HepG2 (cell line): ENCODE measurements around the gene SERTM1. TPM values are rescaled to one million over a fixed set of nuclear protein-coding genes. Genes with fewer than 3 reads are reported as not detected.

Source experiments
- ATAC-seq: fragments of 200-7000 bp; cut with Tn5 transposase; 3 replicates; pipeline ENCODE4 v1.9.1; 2020; ENCODE audit warnings: mild to moderate bottlenecking, moderate library complexity
- BruUV-seq: library from RNA; stranded (reverse); fragments of 400-500 nt; replicated peaks from 2 replicates; lab custom pipeline; 2021; lab: Mats Ljungman, UMichigan
- CTCF ChIA-PET: fragments of 300-600 bp; formaldehyde crosslinking; extraction: SDS; loops from one replicate; lab custom pipeline; 2021; ENCODE audit warnings: low total read pairs, inconsistent platforms, low intra/inter-chr PET ratio; lab: Yijun Ruan, JAX
- POLR2A ChIA-PET: fragments of 350-600 bp; sonication (Branson Sonifier 250); formaldehyde crosslinking; loops from one replicate; lab custom pipeline; 2020; ENCODE audit warnings: antibody characterized with exemption, inconsistent platforms; lab: Yijun Ruan, JAX
- DNase-seq: peaks from one replicate; pipeline ENCODE4 v3.0.0-alpha.2; 2015; ENCODE audit warnings: low spot score
- FAIRE-seq: peaks from 3 replicates; lab custom pipeline; 2011; peaks lifted over from hg19 to GRCh38; lab: Jason Lieb, UNC
- H2AFZ ChIP-seq: one replicate; pipeline ENCODE4 v1.6.1; 2011; ENCODE audit warnings: low read length, inconsistent platforms
- H3K27ac ChIP-seq: fragments of 300-600 bp; 3 replicates; pipeline ENCODE4 v1.8.0; 2011; ENCODE audit warnings: mixed run types, mild to moderate bottlenecking, mixed read lengths, low read length, inconsistent platforms; ENCODE audit not compliant: insufficient read depth; ENCODE audit errors: extremely low read length
- H3K27me3 ChIP-seq, 2 experiments: fragments of 200-600 bp in 1 of 2; 2 replicates in 1 of 2; 3 replicates in 1 of 2; pipeline versions ENCODE4 v1.6.0 to v1.8.0; 2011; ENCODE audit warnings: low read length in 2 of 2, mild to moderate bottlenecking in 2 of 2, moderate library complexity in 2 of 2, inconsistent platforms in 1 of 2; ENCODE audit not compliant: insufficient read depth in 2 of 2, control insufficient read depth in 1 of 2
- H3K36me3 ChIP-seq, 2 experiments: fragments of 200-600 bp in 1 of 2; replicated peaks in 1 of 2; 2 replicates in 1 of 2; 3 replicates in 1 of 2; pipeline versions ENCODE4 v1.5.1 to v1.8.0; 2011; ENCODE audit warnings: low read length in 2 of 2, inconsistent platforms in 1 of 2; ENCODE audit not compliant: insufficient read depth in 2 of 2, control insufficient read depth in 1 of 2
- H3K4me1 ChIP-seq: 2 replicates; pipeline ENCODE4 v1.5.1; 2012; ENCODE audit warnings: low read length, inconsistent platforms; ENCODE audit not compliant: insufficient read depth
- H3K4me2 ChIP-seq: 2 replicates; pipeline ENCODE4 v1.6.0; 2011; ENCODE audit warnings: low read depth, low read length, inconsistent platforms
- H3K4me3 ChIP-seq, 3 experiments: fragments of 200-600 bp in 1 of 3; sonication (generic), shearing (Covaris generic) in 1 of 3; replicated peaks in 1 of 3; 2 replicates each; pipeline ENCODE4 v1.5.1; 2011 to 2016; ENCODE audit warnings: low read length in 3 of 3, inconsistent platforms in 2 of 3, low read depth in 2 of 3, mild to moderate bottlenecking in 2 of 3, control low read depth in 1 of 3, mixed read lengths in 1 of 3; ENCODE audit not compliant: insufficient read depth in 1 of 3
- H3K79me2 ChIP-seq: one replicate; pipeline ENCODE4 v1.6.1; 2011; ENCODE audit warnings: low read length, inconsistent platforms; ENCODE audit not compliant: insufficient read depth
- H3K9ac ChIP-seq: 2 replicates; pipeline ENCODE4 v1.6.0; 2011; ENCODE audit warnings: mild to moderate bottlenecking, low read depth, low read length, inconsistent platforms; ENCODE audit not compliant: insufficient read depth
- H3K9me3 ChIP-seq: 2 replicates; pipeline ENCODE4 v1.5.1; 2012; ENCODE audit warnings: mild to moderate bottlenecking, low read length
- H4K20me1 ChIP-seq: 2 replicates; pipeline ENCODE4 v1.6.0; 2011; ENCODE audit warnings: inconsistent platforms, mild to moderate bottlenecking, low read length, moderate library complexity; ENCODE audit not compliant: insufficient read depth
- DR1 ChIP-seq: sonication (generic); formaldehyde crosslinking; IDR thresholded peaks from 2 replicates; pipeline ENCODE4 v1.8.0; 2021; ENCODE audit warnings: mild to moderate bottlenecking, missing genetic modification reagents, inconsistent platforms
- GLMP ChIP-seq: sonication (generic); formaldehyde crosslinking; IDR thresholded peaks from 2 replicates; pipeline ENCODE4 v1.9.0; 2021; ENCODE audit warnings: missing genetic modification reagents, mild to moderate bottlenecking, borderline replicate concordance
- GZF1 ChIP-seq: sonication (generic); formaldehyde crosslinking; IDR thresholded peaks from 2 replicates; pipeline ENCODE4 v1.5.1; 2020; ENCODE audit warnings: mild to moderate bottlenecking, missing genetic modification reagents
- KAT7 ChIP-seq: IDR thresholded peaks from 2 replicates; pipeline ENCODE4 v1.6.1; 2018; ENCODE audit warnings: borderline replicate concordance, missing compliant biosample characterization
- MEIS2 ChIP-seq: sonication (generic); formaldehyde crosslinking; IDR thresholded peaks from 2 replicates; pipeline ENCODE4 v1.9.0; 2021; ENCODE audit warnings: mild to moderate bottlenecking, missing genetic modification reagents
- MTF1 ChIP-seq: sonication (generic); formaldehyde crosslinking; IDR thresholded peaks from 2 replicates; pipeline ENCODE4 v1.5.0; 2020; ENCODE audit warnings: missing genetic modification reagents
- NFIB ChIP-seq: sonication (generic); formaldehyde crosslinking; IDR thresholded peaks from 2 replicates; pipeline ENCODE4 v1.9.0; 2021; ENCODE audit warnings: missing genetic modification reagents, mild to moderate bottlenecking, borderline replicate concordance
- SNAPC5 ChIP-seq: sonication (generic); formaldehyde crosslinking; IDR thresholded peaks from 2 replicates; pipeline ENCODE4 v1.8.1; 2023; ENCODE audit warnings: mild to moderate bottlenecking, missing genetic modification reagents, borderline replicate concordance
- SNRNP70 ChIP-seq: fragments of 200-400 bp; formaldehyde crosslinking; IDR thresholded peaks from 2 replicates; pipeline ENCODE4 v1.6.1; 2017; ENCODE audit warnings: mild to moderate bottlenecking, low read depth, low read length, moderate library complexity
- SP140L ChIP-seq: sonication (generic); formaldehyde crosslinking; IDR thresholded peaks from 2 replicates; pipeline ENCODE4 v1.4.0; 2020; ENCODE audit warnings: missing genetic modification reagents, borderline replicate concordance
- U2AF1 ChIP-seq: fragments of 200-400 bp; formaldehyde crosslinking; optimal IDR thresholded peaks from 2 replicates; pipeline ENCODE3; 2017; ENCODE audit warnings: mild to moderate bottlenecking, low read depth, low read length
- ZBTB14 ChIP-seq: sonication (generic); formaldehyde crosslinking; IDR thresholded peaks from 2 replicates; pipeline ENCODE4 v1.4.0; 2020; ENCODE audit warnings: missing genetic modification reagents
- ZBTB42 ChIP-seq: sonication (generic); formaldehyde crosslinking; IDR thresholded peaks from 2 replicates; pipeline ENCODE4 v1.5.0; 2020; ENCODE audit warnings: mild to moderate bottlenecking, missing genetic modification reagents
- ZNF530 ChIP-seq: sonication (generic); formaldehyde crosslinking; IDR thresholded peaks from 2 replicates; pipeline ENCODE4 v1.5.0; 2020; ENCODE audit warnings: low read depth, mild to moderate bottlenecking, missing genetic modification reagents
- ZNF749 ChIP-seq: sonication (generic); formaldehyde crosslinking; IDR thresholded peaks from 2 replicates; pipeline ENCODE4 v1.8.0; 2022; ENCODE audit warnings: mild to moderate bottlenecking, missing genetic modification reagents, moderate library complexity, borderline replicate concordance
- ZNF766 ChIP-seq: sonication (generic); formaldehyde crosslinking; IDR thresholded peaks from 2 replicates; pipeline ENCODE4 v1.5.0; 2020; ENCODE audit warnings: missing genetic modification reagents, borderline replicate concordance
- ZNF784 ChIP-seq: sonication (generic); formaldehyde crosslinking; IDR thresholded peaks from 2 replicates; pipeline ENCODE4 v1.5.1; 2020; ENCODE audit warnings: missing genetic modification reagents, mild to moderate bottlenecking, borderline replicate concordance
- WGBS: methylation state at CpG from one replicate; pipeline ENCODE4 v1.1.6; 2017; ENCODE audit warnings: low lambda C conversion rate; 5-methylcytosine and 5-hydroxymethylcytosine counted together
- in situ Hi-C: cut with HindIII; loops from 2 replicates; pipeline ENCODE4 v1.10.0; 2017; ENCODE audit warnings: low pct_unique_long_range_greater_than_20kb; ENCODE audit not compliant: extremely low pct_ligation_motif_present
- intact Hi-C: fragments of 100-400 bp; cut with micrococcal nuclease; formaldehyde crosslinking; loops from one replicate; pipeline ENCODE4 v1.10.0; 2022; ENCODE audit not compliant: unreplicated experiment
- polyA plus RNA-seq, 8 experiments: library from polyadenylated mRNA; depleted of rRNA in 3 of 8; stranded (reverse) in 7 of 8; unstranded in 1 of 8; fragments of >200 nt; fragmentation: Illumina TruSeq in 4 of 8; extraction: Trizol in 4 of 8; gene quantifications; 2 replicates each; pipeline versions ENCODE4 v1.2.1 to v1.2.3, GENCODE V29; 2011 to 2016; ENCODE audit warnings: low read depth in 4 of 8, missing spikeins in 1 of 8, mixed read lengths in 1 of 8; ENCODE audit not compliant: insufficient read depth in 1 of 8
- total RNA-seq, 5 experiments: library from RNA; depleted of rRNA; stranded (reverse); fragments of >200 nt; fragmentation: Illumina TruSeq; extraction: Trizol; gene quantifications; 2 replicates each; pipeline ENCODE4 v1.2.3, GENCODE V29; 2016; ENCODE audit warnings: low read depth in 1 of 5

SERTM1 gene
- total and polyA plus RNA-seq, 2 of the 13 experiments (the other 11 are each of a cell fraction or from before 2014, with no cell fraction given): not detected

- Histone ChIP-seq H3K79me2 (no peaks in the 10 kb centered on the region), H3K9ac (no peak overlapping the region), H2AFZ (no peak overlapping the region), H3K27ac (no peak overlapping the region), H4K20me1 (no peaks in the 10 kb centered on the region), H3K4me3 (no peak overlapping the region), H3K4me2 (no peak overlapping the region), H3K9me3 (no peaks in the 10 kb centered on the region), H3K36me3 (no peaks in the 10 kb centered on the region), H3K27me3 (no peaks in the 10 kb centered on the region; a peak in 1 of 5 replicates)
- in situ Hi-C loops: no loop called here
- ChIA-PET POLR2A (no interaction called here), CTCF (no interaction called here)
- intact Hi-C loops: no loop called here
- BruUV-seq: no TSS peak
- DNase-seq (no peak), FAIRE-seq (no peak), ATAC-seq (no peak)
- 0% methylated on average over 1 of the region's 1 CpG for WGBS
- no peak for TF ChIP-seq ZNF766
- no peak for TF ChIP-seq SNRNP70
- no peak for TF ChIP-seq SP140L (CRISPR knock-in tag)
- TF ChIP-seq ZNF749 (CRISPR knock-in tag): no peak
- TF ChIP-seq U2AF1: no peak
- no peak for TF ChIP-seq MEIS2 (CRISPR knock-in tag)
- no peak for TF ChIP-seq ZNF784 (CRISPR knock-in tag)
- TF ChIP-seq, all 625 proteins: peak for 0
- H3K4me1 ChIP-seq: no peaks in the 10 kb centered on the region
These were observed 23.2 kb upstream of the SERTM1 start for GRCh38 chr13:36650611-36651010.

GRCh38 chr13:36665630-36666029 lies 8.2 kb upstream of the SERTM1 start:
- BruUV-seq: no TSS peak
- ATAC-seq: no peak
- Histone ChIP-seq H3K27me3 (peaks cover 0 to 2% of the 10 kb centered on the region in 2 experiments; a peak in 1 of 5 replicates), H2AFZ (no peak overlapping the region), H3K9me3 (no peaks in the 10 kb centered on the region), H3K79me2 (no peaks in the 10 kb centered on the region), H3K27ac (no peak overlapping the region), H3K4me2 (no peak overlapping the region), H3K9ac (no peak overlapping the region), H3K4me3 (no peak overlapping the region), H3K4me1 (no peaks in the 10 kb centered on the region), H4K20me1 (no peaks in the 10 kb centered on the region), H3K36me3 (no peaks in the 10 kb centered on the region)
- CTCF ChIA-PET: no interaction called here
- intact Hi-C loops (no loop called here), in situ Hi-C loops (no loop called here)
- POLR2A ChIA-PET: no interaction called here
- 20% methylated on average over 3 of the region's 3 CpGs for WGBS
- DNase-seq: no peak
- no peak for FAIRE-seq
- TF ChIP-seq NFIB (CRISPR knock-in tag) (no peak), KAT7 (no peak), GZF1 (CRISPR knock-in tag) (no peak), GLMP (CRISPR knock-in tag) (no peak), SNAPC5 (CRISPR knock-in tag) (no peak), ZNF530 (CRISPR knock-in tag) (no peak), ZBTB42 (no peak), DR1 (no peak), MTF1 (no peak), ZBTB14 (CRISPR knock-in tag) (no peak)
